Left hindlimb (tissue), 1 donor: Measurements from ENCODE around the gene ZNF626.
"Not testable (repeated sequence)": the region's sequence is repeated elsewhere in the genome, so short reads cannot be mapped to it uniquely, and the experiment has no call there.

Experiments
- DNase-seq: peaks from one replicate; pipeline ENCODE4 v3.0.0-alpha.2; 2018

ZNF626 gene

DNA sequence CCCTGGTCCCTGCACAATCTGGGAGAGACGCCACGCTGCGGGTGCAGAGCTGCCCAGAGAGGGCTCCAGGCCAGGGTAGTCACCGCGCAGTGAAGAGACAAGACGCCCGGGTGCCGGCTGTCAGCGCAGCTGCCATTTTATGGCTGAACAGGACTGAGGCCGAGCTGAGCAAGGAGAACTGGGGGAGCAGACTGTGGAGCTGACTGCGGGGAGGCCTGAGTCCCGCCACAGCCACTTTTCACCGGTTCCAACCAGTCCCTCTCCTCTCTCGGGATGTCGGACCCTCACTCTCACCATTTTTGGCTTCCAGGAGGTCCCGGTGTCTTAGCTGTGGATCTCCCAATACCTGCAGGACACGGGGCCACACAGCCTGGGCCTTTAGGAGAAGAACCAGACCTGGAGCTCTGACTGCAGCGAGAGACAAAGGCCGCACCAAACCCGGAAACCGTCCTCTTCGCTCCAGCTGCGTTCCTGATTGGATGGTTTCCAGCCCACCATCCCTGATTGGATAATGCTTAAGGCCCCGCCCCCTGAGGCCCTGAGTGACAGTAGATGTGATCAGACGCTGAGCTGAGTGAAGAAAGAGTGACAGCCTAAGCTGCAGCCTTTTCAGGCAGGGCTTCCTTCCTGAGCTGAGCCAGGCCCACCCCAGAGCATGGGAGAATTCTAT lies at the start of gene ZNF626:
Gene ZNF626, minus strand, starts transcription at position 422 of the 670 bp plus-strand sequence. Its CDS starts 125 bp downstream, at position 297.
- peak; percentile 97 for DNase-seq

GRCh38 chr19:20669263-20669662 lies 7.9 kb upstream of the ZNF626 start:
- DNase-seq: no peak

- no peak for DNase-seq
These were observed 5.9 kb upstream of the ZNF626 start for GRCh38 chr19:20667281-20667680.

- DNase-seq: no peak
These were observed 3.8 kb upstream of the ZNF626 start for GRCh38 chr19:20664901-20665781.

- DNase-seq: not testable (repeated sequence)
These were observed 3.1 kb upstream of the ZNF626 start for GRCh38 chr19:20664475-20664874.

- DNase-seq: no peak
These were observed 1.2 kb upstream of the ZNF626 start for GRCh38 chr19:20662421-20663105.

DNA sequence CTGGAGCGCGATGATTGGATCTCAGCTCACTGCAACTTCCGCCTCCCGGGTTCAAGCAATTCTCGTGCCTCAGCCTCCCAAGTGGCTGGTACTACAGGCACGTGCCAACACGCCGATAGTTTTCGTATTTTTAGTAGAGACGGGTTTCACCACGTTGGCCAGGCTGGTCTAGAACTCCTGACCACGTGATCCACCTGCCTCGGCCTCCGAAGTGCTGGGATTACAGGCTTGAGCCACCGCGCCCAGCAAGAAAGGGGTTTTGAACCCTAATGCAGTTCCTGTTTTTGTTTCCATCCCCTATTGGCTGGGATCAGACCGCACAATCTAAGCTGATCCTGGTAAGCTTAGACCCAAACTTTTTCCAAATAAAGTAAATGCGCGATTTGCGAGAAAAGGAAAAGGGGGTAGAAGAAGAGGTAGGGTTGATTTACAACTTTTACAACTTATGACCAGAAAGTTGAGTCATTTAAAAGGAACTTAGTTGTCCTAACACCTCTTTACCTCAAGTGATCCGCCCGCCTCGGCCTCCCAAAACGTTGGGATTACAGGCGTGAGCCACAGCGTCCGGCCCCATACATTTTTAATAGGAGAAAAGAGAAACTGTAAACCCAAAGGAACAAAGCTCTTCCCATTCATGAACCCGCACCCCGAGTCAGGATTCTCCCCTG lies 764 bp downstream of the ZNF626 start:
- no peak for DNase-seq

DNA sequence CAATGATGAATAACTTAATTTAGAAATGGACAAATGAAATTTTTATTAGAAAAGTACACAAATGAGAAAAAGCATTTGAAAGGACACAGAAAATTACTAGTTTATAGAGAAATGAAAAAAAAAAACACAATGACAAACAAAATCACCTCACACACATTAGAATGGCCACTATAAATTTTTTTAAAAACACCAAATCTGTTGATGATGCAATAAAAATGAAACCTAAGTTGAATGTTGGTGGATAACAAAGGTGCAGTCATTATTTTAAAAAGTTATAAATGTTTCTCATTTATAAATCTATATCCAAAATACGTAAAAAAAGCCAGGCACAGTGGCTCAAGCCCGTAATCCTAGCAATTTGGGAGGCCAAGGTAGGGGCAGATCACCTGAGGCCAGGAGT lies 20.8 kb downstream of the ZNF626 start:
- no peak for DNase-seq

GRCh38 chr19:20640023-20640422 lies 21.3 kb downstream of the ZNF626 start:
- DNase-seq: no peak

DNA sequence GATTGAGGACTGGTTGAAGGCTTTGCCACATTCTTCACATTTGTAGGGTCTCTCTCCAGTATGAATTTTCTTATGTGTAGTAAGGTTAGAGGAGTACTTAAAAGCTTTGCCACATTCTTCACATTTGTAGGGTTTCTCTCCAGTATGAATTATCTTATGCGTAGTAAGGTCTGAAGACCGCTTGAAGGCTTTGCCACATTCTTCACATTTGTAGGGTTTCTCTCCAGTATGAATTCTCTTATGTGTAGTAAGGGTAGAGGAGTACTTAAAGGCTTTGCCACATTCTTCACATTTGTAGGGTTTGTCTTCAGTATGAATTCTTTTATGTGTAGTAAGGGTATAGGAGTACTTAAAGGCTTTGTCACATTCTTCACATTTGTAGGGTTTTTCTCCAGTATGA lies 36.8 kb downstream of the ZNF626 start:
- DNase-seq: not testable (repeated sequence)

DNA sequence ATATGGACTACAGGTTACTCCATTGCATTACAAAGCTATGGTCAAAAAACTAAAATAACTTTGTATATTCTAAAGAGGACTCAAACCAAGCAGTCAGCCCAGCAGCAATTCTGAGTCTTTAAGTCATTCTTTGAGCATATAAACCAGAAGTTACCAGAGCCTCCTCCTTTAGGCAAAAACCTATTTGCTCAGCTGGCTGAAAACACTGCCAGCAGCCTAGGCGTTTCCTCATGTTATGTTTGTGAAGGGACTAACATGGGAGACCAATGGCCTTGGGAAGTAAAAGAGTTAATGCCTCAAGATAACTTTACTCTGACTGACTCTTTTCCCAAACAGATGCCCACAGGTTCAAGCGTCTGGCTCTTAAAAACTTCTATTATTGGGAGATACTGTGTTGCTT lies 45.3 kb downstream of the ZNF626 start:
- no peak for DNase-seq

- not testable (repeated sequence) for DNase-seq
These were observed 46.4 kb downstream of the ZNF626 start for GRCh38 chr19:20614971-20615370.

DNA sequence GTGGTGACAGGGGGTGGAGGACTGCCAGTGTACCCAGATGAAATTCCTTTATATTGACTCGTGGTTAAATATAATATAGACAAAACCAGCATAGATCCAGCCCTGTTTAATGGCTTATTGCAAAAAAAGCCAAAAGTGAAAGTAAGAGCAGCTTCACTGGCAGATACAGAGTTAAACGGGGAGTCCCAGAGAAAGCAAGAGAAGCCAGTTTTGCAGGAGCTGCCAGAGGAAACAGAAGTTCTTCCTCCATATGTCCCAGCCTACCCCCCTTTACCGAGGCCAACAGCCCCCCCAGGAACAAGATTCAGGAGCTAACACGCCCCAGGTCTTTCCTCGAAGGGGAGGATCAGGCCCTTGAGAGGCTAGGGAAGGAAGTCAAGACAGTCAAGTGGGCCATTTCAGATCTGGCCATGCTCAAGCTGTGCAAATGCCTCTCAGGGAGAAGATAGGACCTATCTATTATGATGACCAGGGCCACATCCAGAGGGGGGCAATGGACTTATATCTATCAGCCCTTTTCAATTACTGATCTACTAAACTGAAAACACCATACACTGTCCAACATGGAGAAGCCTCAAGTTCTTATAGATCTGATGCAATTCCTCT lies 48.6 kb downstream of the ZNF626 start:
- no peak for DNase-seq

GRCh38 chr19:20611866-20612265 lies 49.5 kb downstream of the ZNF626 start:
- DNase-seq: no peak

- DNase-seq: no peak
These were observed 53.4 kb downstream of the ZNF626 start for GRCh38 chr19:20607943-20608342.
